Daoy (cell line): ENCODE measurements around the gene MAGIX. TPM values are rescaled to one million over a fixed set of nuclear protein-coding genes. Genes with fewer than 3 reads are reported as not detected.
"Not testable (repeated sequence)": the region's sequence is repeated elsewhere in the genome, so short reads cannot be mapped to it uniquely, and the experiment has no call there.

Source experiments
- DNase-seq: peaks from one replicate; pipeline ENCODE4 v3.0.0-alpha.2; 2015; ENCODE audit warnings: low read depth
- total RNA-seq: library from RNA; depleted of rRNA; stranded (reverse); fragments of >200 nt; shearing (Covaris generic); gene quantifications from 2 replicates; pipeline ENCODE4 v1.2.3, GENCODE V29; 2014; rRNA removed

Gene MAGIX
- 0.12 and 2.5 TPM in 2 replicates for total RNA-seq

- DNase-seq = no peak
These were observed at the start of gene MAGIX for GRCh38 chrX:49162620-49163019. MAGIX (plus strand) TSS chrX:49162758; CDS start chrX:49162890, 132 bp downstream.

DNA sequence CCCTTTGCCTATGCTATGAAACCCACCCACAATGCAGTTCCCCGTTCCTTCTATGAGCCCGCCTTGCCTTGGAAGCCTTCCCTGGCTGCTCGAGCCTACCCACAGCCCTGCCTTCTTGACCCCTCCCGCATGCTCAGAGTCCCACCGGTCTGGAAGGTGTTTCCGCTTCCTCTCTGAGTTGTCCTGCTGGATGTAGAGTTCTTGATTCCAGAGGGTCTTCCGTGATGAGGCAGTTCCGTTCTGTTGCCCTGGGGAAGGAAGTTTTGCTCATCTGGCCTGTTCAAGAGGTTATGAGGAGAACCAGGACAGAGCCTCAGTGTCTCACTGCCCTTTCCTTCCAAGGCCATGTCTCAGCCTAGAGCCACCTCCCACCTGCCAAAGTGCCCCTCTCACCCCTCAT, 46.5 kb upstream of the MAGIX start:
- no peak for DNase-seq

- no peak for DNase-seq
These were observed 45.8 kb upstream of the MAGIX start for GRCh38 chrX:49116716-49117115.

GRCh38 chrX:49117581-49117980, 45.0 kb upstream of the MAGIX start:
- DNase-seq = no peak

DNA sequence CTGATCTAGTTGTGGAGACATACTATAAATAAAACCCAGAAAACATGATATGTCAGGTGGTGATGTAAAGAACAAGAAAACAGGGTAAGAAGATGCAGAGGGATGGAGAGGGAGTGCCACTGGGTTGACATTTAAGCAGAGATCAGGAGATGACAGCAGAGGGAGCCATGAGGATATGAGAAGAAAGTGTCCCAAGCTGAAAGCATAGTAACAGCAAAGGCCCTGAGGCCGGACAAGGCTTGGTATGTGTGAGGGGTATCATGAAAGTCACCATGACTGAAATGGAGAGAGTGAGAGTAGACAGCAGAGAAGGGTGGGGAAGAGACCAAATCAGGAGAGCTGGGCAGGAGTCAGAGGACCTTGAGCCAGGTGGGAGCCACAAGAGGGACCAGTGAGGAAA, 42.5 kb upstream of the MAGIX start:
- no peak for DNase-seq

DNA sequence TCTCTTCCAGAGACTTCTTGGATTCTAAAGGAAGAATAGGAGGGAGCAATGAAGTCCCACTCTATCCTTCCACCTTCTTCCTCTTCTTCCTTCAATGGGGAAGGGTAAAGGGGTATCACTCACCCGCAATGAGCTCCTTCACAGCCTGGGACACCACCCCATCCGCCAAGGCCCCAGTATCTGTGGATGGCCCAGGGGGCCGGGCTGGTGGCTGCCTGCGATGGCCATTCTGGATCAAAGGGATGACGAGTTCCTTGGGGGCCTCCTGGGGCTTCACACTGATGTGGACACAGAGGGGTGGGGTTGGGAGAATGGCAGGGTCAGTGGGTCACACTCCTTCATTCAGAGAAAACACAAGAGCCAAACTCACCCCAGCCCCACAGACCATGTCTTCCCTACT, 40.1 kb upstream of the MAGIX start:
- no peak for DNase-seq

DNA sequence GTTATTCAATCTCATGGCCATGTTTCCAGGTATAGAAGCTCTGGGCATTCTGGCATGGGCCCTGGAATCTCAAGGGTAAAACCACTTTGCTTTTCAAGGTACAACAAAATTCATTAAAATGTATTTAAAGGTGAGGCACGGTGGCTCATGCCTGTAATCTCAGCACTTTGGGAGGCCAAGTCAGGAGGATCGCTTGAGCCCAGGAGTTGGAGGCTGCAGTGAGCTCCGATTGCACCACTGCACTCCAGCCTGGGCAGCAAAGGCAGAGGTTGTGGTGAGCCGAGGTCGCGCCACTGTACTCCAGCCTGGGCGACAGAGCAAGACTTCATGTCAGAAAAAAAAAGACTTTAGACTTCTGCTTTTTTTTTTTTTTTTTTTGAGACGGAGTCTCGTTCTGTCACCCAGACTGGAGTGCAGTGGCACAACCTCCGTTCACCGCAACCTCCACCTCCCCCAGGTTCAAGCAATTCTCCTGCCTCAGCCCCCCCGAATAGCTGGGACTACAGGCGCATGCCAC, 34.8 kb upstream of the MAGIX start:
- DNase-seq = not testable (repeated sequence)

GRCh38 chrX:49129427-49129826, 33.1 kb upstream of the MAGIX start:
- DNase-seq = no peak

DNA sequence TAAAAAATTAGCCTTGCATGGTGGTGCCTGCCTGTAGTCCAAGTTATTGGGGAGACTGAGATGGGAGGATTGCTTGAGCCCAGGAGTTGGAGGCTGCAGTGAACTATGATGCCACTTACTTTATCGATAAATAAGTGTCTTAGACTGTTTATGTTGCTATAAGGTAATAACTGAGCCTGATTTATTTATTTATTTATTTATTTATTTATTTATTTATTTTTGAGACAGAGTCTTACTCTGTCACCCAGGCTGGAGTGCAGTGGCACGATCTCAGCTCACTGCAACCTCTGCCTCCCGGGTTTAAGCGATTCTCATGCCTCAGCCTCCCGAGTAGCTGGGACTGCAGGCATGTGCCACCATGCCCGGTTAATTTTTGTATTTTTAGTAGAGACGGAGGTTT, 30.3 kb upstream of the MAGIX start:
- not testable (repeated sequence) for DNase-seq

- DNase-seq = no peak
These were observed 28.8 kb upstream of the MAGIX start for GRCh38 chrX:49133759-49134158.

DNA sequence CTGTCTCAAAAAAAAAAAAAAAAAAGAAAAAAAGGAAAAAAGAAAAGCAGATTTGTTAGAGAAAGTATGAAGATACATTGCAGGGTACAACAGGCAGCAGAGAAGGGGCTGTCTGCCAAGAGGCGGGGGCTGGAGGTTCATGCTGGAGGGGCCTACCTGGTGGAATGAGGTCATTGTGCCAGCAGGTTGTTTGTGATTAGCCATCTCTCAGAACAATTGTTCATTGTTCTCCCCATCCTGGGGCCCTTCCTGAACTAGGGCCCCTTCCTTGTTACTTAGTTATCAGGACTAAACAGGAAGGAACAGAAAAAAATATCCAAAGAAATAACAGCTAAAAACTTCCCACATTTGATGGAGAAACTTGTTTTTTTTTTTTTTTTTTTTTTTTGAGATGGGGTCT, 25.1 kb upstream of the MAGIX start:
- no peak for DNase-seq

DNA sequence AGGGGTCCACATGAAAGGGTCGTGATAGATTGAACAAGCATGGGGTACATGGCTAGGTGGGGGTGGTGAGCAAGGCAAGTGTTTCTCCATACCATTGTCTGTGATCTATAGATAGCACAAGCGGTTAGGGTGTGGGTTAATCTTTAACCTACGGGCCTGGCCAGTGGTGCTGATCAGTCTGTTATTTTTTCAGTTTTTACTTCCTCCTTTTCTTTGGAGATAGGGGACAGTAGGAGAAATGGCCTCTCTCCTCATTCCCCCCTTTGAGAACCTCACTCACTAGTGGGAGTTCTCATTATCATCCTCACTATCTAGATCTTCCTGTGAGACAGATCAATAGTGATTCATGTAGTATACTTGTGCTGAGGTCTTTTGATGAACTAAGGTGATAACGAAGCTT, 22.8 kb upstream of the MAGIX start:
- DNase-seq = no peak

DNA sequence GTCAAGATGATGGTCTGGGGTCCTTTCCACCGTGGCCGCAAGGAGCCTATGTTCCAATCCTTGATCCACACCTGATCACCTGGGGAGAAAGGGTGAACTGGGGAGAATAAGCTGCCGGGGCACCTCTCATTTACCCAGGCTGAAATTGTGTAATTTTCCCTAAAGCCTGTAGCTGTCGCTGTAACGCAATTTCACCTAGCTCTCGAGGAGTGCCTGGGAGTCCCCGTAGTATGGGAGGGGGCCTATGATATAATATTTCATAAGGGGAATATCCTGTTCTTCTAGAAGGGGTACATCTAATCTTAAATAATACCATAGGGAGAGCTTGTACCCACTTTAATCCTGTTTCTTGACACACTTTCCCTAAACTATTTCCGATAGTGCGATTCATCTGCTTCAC, 20.3 kb upstream of the MAGIX start:
- DNase-seq = not testable (repeated sequence)

- not testable (repeated sequence) for DNase-seq
These were observed 19.4 kb upstream of the MAGIX start for GRCh38 chrX:49143154-49143553.

DNA sequence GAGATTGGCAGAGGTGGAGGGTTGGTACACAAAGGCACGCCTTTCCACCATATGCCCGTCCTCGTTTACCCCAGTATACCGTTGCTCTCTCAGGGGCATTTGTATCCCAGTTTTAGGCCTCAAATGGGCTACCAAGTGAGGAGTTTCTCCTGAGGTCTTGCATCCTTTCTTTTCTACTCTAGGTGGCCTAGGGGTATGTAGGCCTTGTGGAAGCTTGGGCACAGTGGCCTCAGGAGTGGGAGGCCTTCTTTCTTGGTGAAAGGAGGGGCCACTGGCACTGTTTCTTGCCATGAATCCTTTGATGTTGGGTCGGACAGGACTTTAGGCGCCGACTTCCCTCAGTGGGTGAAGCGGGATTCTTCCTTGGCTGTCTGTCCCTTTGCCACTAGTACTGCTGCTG, 15.3 kb upstream of the MAGIX start:
- no peak for DNase-seq

GRCh38 chrX:49147936-49148335, 14.6 kb upstream of the MAGIX start:
- no peak for DNase-seq

DNA sequence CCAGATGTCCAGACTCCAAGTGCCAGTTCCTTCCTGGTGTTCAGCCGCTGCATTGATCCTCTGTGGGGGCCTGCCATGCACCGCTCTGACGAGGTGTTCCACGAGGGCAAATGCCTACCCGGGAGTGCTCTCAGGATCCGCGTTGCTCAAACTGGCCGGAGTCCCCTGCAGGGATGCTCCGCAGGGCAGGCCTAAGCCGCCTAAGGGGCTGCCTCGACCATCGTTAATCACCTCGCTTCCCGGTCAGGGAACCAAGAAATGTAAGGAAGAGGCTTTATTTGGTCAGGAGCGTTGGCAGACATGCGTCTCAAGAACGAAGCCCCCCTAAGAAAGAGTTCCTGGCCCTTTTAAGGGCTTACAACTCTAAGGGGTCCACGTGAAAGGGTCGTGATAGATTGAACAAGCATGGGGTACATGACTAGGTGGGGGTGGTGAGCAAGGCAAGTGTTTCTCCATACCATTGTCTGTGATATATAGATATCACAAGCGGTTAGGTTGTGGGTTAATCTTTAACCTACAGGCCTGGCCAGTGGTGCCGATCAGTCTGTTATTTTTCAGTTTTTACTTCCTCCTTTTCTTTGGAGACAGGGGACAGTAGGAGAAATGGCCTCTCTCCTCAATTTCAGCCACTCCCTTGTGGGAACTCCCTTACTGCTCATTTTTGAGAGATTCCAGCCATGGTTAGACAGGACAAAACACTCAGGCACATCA, 14.0 kb upstream of the MAGIX start:
- not testable (repeated sequence) for DNase-seq

DNA sequence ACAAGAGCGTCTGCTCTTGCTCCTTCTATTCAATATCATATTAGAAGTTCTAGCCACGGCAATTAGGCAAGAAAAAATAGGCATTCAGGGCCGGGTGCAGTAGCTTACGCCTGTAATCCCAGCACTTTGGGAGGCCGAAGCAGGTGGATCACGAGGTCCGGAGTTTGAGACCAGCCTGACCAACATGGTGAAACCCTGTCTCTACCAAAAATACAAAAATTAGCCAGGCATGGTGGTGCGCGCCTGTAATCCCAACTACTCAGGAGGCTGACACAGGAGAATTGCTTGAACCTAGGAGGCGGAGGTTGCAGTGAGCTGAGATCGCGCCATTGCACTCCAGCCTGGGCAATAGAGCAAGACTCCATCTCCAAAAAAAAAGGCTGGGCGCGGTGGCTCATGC, 13.3 kb upstream of the MAGIX start:
- DNase-seq = not testable (repeated sequence)

DNA sequence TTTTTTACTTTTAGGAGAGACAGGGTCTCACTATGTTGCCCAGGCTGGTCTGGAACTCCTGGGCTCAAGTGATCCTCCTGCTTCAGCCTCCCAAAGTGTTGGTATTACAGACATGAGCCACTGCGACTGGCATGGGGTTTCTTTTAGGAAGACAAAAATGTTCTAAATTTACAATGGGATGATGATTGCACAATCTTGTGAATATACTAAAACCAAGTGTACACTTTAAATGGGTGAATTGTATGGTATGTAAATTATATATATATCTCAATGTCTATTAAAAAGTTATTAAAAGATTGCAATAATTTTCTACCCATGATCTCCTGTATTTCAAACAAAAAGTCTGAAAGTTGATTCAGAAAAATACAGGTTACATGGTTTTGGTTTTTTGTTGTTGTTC, 9.1 kb upstream of the MAGIX start:
- DNase-seq = no peak

- DNase-seq = no peak
These were observed 7.2 kb upstream of the MAGIX start for GRCh38 chrX:49155243-49155899.

DNA sequence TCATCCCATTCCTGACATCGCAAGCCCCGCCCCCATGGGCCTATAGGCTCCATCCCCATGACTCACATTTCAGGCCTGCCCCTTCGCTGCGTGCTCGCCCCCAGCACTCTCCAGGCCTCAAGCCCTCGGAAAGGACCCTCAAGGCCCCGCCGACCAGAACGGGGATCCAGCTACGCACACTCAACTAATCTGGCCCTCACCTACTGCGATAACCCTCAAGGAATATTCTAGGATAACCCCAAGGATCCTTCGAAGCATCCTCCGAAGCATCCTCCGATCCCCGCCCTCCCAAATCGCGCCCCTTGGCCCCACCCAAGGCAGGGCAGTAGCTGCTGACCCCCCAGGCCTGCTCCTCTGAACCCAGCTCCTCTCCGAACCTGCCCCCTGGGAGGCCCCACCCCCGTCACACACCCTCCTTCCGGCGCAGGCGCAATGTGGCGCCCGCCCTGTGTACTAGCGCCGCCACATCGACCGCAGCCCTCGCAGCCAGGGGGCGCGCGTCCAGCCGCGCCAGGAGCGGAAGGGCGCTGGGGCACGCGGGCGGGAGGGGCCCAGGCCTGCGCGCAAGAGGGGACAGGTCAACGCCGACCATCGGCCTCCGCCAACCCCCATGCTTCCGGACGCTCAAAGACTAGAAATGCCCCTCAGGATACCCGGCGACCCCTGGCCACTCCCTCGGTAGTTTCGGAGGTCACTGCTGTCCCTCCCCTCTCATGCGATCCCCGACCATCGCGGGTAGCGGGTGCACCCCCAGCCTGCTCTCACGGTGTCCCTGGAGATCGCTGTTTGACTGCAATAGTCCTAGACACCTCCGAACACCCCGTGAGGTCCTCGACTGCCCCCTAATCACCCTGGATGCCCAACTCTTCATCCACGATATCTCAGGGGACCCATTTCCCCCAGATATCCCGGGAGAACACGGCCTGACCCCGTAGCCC, 6.4 kb upstream of the MAGIX start:
- DNase-seq = peak; percentile 85

GRCh38 chrX:49157194-49157593, 5.4 kb upstream of the MAGIX start:
- no peak for DNase-seq
